NCI-H1694 treated with DMSO at 0.1 percent for 48 hours (cell line): ENCODE results near the gene NCBP2L.

ENCODE experiments used
- DNase-seq: peaks from one replicate; lab custom pipeline; 2025; lab: John Stamatoyannopoulos, UW

Gene NCBP2L

DNA sequence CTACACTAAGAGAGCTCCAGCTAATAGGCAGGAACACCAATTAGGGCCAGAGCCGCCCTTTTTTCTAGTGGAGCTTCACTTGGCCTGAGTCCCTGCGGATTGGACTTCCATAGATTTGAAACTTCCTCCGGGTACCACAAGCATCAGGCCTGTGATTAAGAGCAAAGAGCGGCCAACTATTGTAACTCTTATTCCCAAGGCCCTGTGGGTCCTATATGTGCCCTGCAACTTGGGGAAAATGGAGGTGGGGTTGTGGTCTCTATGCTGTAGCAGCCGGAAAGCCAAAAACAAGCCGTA, at the start of gene NCBP2L:
Gene NCBP2L (plus strand): TSS at position 198 of the 297 bp plus-strand sequence. CDS start 16,488 bp downstream, outside the sequence.
- DNase-seq, result no peak

DNA sequence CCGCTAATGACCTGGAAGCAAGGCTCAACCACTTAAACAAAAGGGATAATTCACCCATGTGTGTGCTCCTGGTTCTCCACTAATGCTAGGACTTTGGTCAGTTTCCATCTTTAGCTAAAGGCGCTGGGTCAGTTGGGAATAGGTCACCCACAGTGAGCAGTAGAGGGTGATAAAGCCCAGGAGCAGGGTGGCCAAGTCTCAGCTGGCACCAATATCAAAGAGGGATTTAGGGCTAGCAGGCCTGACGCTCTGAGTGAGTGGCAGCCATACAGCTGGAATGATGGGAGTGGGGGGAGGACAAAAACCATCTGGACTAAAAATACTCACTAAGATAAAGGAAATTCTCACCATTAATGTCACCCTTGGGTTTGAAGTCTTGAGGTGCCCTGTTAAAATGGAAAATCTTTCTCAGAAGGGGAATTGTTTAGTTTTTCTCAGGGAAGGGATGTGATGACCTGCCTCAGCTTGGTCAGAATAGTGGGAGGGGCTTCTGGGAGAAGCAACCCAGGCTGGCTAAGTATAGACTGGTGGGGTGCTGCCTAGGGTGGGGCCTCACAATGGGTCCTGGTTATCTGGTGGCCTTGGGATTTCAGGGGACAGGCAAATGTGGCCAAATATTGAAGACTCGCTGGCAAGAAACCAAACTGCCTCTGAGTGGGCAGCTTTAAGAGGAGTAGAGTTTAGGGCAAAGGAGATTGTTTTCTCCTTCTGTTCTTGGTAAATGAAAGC, 49.0 kb upstream of the NCBP2L start:
- no peak for DNase-seq

DNA sequence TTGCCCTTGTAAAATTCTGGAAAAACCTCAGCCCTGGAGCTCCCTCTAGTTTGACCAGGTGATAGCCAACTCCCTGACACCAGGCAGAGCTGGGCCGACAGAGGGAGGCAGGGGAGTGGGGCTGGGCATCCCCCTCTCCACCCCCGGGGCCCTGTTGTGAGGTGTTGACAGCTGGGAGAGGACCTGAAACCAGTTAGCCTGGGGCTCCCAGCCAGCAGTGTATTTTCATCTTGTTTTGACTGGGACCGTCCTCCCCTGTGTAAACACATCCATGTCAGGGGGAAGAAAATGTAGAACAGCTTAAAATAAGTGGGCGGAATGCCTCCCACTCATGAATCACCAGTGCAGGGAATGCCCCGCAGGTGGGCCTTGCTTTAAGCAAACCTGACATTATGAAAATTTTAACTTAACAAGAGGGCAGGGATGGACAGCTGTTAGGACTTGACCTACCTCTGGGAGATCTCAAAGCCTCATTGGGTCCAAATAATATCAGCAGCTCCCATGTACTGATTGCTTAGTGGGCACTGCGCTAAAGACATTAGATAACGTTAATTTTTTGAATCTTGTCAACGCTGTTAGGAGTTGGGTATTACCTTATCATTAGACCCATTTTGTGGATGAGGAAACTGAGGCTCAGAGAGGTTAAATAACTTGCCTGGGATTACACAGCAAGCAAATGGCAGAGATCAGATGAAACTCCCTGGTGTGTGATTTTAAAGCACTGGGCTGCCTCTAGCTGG, 47.8 kb upstream of the NCBP2L start:
- DNase-seq, result no peak

DNA sequence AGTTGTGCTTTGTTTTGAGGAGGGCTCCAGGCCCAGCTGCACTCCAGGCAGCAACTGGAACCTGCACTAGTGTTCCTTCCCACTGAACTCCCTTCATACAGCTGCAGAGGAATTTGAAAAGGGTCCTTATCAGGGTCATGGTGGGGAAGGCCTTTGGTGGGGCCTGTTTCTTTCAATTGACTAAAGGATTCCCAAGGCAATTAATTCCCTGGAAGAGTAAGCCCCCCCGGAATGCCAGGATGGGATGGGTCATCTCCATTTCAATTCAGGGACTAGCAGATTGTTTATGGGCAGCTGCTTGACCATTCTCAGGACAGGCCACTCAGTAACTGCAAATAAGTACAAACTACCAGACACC, 47.3 kb upstream of the NCBP2L start:
- DNase-seq, result no peak

DNA sequence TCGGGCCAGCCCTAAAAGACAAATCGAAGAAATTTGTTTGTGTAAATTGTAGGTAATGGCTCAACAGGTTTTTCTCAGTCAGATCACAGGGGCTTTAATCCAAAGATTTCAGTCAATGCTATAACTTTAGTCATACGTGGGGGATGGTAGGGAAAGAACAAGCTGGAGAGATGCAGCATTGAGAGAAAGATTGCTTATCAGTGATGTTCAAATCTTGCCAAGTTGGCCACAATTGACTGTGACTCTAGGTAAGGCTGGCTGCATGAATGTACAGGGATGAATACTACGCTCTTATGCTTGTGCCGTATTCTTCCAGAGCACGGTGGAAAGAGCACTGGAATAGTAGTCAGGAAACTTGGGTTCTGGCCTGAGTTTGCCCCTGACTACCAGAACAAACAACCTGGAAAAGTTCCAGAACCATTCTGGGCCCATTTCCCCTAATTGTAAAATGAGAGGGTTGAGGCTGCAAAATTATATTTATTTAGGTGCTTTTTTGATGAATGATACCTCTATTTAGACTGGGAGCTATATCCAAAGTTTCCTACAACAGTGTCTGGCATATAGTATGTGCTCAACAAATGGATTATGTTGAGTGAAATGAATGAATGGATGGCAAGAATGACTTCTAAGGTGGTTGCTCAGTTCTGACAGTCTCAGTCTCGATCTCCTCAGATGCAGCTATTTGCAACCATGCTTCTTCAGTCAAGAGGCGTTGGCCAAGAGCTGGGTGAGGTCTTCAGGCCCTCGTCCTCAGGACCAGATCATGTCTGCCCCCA, 46.4 kb upstream of the NCBP2L start:
- DNase-seq, result no peak

DNA sequence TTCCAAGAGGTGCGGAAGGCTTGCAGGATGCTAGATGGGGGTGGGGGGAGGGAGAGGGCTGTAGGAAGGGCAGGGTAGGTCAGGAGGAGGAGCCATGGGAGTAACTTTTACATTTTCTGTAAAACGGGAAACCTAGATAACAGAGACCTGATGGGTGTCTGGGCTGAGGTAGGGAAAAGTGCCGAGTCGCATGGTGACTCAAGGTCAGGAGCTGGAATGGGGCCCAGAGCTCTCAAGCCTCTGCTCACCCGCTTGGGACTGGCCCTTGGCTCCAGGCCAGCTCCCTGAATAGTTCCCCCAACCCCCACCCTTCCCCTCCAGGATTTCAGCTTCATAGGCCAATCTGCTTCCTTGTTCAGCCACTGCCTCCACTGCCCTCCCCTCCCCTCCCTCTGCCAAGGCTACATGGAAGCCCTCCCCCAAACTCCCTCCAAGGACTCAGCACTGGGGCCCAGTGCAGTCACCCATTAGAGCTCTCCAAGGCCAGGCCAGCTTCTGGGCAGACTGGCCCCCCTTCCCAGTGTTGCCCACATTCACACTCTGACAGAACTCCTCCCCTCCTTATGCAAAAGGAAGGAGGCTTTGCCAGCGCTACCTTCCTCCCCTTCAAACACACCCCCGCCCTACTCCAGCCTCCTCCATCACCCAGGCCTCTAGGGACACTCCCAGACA, 45.6 kb upstream of the NCBP2L start:
- no peak for DNase-seq

DNA sequence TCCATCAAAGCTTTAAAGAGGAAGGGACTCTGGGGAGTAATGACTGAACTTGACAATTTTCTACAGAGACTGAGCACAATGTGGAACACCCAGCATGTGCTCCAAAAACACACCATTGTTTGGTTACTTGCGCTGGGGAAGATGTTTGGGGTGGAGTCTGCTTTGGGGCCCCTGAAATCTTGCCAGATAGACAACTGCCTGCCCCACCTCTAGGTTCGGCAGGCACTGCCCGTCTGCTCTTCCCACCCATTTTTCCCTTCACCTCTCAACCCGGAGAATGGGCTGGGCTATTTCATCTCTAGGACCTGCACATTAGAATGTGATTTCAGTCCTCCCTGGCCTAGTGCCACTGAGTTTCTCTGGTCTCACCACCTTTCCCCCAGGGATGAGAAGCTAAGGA, 43.8 kb upstream of the NCBP2L start:
- DNase-seq, result no peak

DNA sequence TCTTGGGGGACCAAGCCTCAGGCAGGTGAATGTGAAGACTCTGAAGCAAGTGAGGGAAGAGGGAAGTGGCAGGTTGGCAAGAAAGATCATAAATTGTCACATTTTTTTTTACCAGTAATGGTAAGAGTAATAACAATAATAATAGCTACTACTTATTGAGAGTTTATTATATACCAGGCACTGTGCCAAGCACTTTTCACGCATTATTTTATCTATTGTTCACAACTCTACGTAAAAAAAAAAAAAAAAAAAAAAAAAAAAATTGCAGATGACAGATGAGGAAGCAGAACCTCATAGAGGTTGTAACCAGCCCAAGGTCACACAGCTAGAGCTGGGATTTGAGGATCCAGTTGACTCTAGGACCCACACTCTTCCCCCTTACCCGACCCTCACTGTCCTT, 42.9 kb upstream of the NCBP2L start:
- DNase-seq, result no peak

DNA sequence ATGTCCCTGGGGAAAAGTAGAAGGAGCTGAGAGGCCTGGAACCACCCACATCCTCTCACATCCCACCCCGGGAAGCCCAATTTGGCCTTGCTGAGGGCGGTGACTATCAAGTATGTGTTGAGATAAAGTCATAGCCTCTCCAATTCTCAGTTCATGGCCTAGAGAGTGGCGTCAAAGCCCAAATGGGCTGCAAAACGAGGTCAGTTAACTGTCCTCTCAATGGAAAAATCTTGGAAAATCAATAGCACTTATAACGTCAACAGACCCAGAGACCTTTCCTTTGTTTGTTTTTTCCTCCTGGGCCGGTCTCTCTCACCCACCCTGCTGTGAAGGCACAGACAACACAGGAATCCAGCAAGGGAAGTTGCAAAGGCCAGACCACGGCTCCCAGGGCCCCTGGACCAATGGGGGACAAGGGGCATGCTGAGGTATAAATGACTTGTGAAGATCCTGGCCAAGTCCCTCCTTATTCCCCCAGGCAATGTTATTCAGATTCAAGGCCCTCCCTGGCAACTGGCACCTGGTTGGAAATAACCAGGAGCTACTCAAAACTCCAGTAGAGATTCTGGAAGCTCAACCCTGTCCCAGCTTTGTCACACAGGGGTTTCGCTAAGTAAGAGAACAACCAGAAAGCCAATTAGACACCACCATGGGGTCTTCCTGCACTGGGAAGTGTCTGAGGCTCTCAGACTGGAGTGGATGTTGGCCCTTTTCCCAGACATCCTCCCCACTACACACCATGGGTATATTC, 40.6 kb upstream of the NCBP2L start:
- DNase-seq, result no peak

DNA sequence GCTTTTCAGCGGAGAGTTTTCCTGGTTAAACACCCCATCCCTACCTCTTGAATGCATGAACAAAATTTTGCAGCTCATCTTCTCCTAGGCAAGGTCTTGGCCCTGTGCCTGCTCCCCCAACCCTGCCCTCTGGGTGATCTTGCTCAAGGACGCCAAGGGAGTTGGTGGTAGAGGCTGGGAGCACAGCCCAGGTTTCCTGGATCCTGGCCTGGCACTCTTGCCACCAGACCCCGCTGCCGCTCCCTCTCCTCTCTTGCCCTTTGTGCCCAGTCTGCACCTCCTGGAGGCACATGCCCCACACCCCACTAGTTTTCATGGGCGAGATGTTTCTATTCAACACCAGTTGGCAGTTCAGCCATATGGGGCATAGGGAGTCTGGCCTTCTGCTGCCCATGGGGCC, 39.3 kb upstream of the NCBP2L start:
- DNase-seq, result no peak

DNA sequence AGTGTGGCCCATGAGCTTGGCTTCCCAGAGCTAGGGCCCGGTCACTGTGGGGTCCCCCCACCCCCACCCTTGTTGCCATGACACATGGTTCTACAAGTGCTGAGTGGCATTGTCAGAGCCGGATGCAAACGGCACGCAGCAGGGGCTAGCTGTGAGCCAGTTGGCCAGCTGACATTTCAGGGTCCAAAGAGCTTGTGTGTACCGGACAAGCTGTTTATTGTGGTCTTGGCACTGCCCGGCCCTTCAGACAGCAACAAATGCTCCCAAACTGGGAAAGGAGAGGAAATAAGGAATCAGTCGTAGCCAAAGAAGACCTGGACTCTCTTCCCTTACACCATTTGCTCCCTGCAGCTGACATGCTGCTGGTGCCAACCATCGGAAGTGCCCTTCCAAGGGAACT, 38.8 kb upstream of the NCBP2L start:
- DNase-seq, result no peak

DNA sequence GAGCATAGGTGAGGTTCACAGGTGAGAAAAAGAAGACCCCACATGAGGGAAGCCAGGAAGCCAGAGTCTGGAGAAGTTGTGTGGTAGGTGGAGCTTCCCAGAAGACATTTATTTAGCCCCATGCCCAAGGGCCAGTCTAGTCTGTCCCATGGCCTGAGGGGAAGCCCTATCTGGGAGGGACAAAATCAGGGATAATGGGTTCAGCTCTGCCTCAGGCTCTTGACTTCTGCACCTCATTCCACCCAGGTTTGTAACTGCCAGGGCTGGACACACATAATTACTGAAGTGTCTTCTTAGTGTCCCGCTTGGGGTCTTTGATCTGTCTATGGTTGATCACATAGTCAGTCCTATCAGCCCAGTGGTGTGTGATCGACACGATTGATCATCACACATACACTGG, 38.0 kb upstream of the NCBP2L start:
- no peak for DNase-seq

DNA sequence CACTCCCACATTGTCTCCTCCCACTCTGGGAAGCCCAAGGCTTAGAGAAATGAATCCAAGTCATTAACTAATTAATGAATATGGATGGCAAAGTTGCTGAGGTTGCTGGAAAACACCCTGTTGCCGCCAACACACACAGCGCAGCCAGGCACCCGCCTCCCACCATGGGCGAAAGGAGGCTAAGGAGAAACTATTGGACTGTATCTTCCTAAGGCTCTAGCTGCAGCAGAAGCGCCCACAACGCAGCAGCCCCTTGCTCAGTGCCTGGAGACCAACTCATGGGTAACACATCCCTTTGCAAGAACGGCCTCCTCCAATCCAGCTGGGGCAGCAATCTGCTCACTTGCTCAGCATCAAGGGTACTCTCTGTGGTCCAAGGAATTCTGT, 36.1 kb upstream of the NCBP2L start:
- no peak for DNase-seq

DNA sequence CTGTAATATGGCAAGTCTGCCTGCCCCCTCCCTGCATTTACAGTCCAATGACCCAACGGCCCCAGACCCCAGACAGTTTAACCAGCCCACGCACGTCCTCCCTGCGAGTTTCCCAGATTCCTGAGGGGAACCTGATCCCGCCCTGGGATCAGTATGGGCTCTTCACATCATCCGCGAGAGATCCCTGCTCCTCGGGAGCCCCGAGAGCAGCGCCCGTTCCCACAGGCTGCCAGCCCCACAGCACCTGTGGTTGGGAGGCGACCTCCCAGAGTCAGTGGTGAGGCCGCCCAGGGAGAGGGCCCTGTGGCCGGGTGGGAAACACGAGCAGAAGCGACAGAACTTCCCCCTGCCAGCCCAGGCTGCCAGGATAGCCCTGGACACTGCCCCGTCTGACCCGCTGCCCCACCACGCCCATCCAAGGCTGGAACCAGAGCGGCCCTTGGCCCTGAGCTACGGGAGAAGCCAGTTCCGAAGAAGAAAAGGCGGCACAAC, 34.8 kb upstream of the NCBP2L start:
- no peak for DNase-seq

DNA sequence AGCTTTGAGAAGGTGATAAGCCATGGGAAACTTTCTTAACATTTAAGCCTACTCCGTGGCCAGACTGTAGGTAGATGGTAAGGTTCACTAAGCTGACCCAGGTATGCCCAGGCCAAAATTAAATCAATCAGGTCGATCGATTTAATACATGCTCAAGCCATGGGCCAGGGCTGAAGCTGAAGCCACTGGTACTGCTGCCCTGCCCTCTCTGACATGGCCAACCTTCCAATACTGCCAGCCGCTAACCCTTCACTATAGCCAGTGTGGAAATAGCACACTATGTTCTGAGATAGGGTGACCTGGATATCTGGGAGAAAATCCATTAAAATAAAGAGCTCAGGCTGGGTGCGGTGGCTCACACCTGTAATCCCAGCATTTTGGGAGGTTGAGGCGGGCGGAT, 33.5 kb upstream of the NCBP2L start:
- DNase-seq, result no peak

DNA sequence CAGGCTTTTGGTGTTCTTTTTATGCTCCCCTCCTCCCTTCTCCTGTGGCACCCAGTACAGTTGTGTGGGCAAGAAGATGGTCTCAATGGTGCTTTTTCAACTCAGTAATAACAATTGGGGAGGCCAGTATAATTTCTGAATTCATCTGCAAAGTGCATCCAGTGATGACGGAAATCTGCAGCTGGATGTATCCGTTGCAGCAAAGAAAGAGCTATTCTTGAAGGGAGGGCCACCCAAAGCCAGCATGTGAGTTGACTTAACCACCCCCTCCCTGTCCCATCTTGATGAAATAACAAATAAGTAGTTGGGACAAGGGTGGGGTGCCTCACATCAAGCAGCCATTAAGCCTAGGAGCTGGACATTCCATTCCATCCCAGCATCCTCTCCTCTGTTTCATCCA, 32.7 kb upstream of the NCBP2L start:
- no peak for DNase-seq

DNA sequence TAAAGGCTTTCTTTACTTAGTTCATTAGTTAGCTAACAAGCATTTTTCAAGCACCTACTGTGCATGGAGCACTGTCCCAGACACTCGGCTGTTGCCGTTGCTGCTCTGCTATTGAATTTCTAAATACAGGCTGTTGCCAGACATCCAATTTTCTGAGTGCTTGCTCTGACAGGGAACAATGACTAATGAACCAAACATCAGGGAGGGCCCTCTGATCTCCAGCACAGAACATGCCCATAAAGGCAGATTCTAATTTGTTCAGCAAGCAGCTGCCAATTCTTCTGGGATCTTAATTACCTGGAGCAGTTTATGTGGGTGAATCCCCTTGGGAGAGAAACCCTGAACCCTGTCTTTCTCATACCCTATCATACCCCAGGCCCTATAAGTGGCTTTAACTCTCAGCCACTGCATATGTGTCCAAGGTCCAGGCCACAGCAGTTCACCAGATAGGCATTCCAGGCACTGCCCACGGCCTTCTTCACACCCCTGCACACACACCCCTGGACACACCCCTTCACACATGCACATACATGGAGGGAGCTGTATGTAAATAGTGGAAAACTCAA, 29.9 kb upstream of the NCBP2L start:
- peak; percentile 47 for DNase-seq

DNA sequence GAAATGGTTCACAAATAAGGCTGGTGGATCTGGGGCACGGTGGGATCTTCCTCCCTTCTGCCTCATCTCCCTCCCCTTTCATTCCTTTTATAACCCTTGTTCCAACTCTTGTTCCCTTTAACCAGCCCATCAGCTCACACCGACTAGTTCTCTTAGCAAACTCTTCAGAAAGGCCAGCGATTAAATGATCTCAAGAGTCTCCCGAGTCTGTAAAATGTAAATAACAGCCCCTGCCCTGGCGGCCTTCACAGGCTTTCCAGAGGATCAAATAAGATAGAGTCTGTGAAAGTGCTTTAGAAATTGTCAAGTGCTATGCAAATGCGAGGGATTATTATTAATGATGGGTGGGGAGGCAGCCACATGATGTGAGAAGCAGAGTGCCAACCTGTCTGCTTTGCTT, 29.0 kb upstream of the NCBP2L start:
- no peak for DNase-seq

DNA sequence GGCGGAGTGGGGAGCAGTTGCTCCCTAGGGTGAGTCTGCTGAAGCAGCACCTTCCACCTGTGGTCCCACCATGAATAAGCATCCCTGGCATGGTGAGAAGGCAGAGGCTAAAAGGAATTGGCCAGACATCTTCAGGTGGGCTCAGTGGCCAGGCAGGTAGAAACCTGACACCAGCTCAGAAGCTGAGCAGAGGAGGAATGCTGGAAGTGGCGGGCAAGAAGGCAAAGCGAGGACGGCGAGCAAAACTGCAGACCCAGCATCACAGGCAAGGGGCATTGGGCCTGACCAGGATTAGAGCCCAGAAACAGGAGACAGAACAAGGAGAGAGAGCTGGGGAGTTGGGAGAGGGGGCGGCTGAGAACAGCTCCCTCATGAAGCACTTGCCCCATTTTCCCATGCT, 27.3 kb upstream of the NCBP2L start:
- DNase-seq, result no peak

DNA sequence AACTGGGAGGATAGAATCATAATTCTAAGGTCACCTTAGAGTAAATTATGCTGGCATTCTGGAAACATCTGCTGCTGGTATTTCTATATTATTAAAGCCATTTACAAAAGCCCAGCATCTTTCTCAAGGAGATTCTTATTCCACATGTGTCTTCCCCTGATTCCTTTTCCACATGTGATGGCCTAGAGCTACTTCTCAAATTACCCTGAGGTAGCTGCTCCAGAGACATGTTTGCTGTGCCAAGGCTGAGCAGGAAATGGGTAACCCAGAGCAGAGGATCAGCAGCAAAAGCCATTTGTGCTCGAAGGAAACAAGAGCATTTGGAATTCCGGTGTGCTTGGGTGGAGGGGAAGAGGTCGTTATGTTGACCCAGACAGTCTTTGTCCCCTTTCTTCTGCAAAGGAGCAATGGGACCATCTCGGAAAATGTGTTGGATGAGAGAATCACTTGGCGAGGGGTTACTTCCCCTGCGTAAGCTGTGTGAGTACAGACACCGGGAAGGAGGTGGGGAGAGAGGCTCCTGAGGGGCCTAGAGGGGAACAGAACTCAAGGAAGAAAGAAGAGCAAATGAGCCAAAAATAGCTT, 26.6 kb upstream of the NCBP2L start:
- no peak for DNase-seq

DNA sequence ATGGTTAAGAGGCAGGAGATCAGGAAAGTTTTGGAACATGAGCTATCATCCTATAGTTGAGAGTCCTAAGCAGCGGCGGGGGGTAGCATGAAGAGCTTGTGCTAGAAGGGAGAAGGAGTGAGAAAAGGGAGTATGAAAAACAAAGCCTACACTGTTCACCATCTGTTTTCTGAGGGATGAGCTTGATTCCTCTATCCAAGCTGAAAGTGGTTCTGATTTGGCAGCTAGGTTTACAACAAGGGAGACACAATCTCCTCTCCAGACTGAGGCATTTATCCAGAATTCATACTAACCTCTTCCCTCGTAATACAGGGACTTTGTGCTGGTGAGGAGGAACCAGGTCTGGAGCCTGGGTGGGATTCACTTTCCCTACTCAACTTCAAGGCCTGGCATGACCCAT, 25.5 kb upstream of the NCBP2L start:
- no peak for DNase-seq
